ENCODE data around the gene PPM1K. TPM values are rescaled to one million over a fixed set of nuclear protein-coding genes. Genes with fewer than 3 reads are reported as not detected.

PPM1K gene
- total and polyA plus RNA-seq, 9 of the 15 experiments (the other 6 are each of a cell fraction or from before 2014, with no cell fraction given), result 8.2 to 18.0 (median 10.5) TPM

DNA sequence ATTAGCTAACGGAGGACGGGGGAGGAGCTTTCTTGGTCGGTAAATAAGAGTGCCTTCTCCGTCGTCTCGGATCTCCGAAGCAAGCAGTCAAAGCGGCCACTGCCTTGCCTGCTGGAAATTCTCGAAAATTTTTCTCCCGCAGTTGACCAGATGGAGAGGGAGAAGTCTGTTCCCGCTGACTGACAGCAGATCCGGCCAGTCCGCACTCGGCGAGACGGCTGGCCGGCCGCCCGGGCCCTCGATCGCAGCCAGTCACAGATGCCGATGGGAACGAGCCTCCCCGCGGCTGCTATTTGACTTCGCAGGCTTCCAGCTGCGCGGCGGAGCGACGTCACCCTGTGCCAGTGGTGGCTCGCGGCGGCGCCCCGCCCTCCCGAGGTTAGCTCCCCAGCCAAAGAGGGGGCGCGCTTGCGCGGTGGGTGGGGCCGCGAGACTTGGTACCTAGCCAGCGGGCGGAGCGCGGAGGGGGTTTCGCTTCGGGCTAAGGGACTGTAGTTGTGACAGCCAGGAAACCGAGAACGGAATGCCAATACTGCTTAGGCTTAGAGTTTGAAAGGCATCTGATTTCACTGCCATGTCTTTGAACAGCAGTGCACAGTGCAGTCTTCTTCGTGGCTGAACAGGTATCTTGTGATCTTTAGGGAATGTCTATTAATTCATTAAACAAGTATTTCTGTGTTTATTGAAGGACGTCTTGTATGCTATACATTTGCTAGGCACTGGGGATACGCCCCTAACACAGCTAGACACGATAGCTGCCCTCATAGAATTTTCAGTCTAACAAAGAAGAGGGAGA, at the start of gene PPM1K (continued):
- TF ChIP-seq CREM (IDR thresholded peaks at IDR 0.05; ENCODE audit: low read depth) (peak; percentile 91), POU5F1 (IDR thresholded peaks at IDR 0.05; ENCODE audit: borderline replicate concordance, low read depth, low read length, partially characterized antibody) (no peak), NBN (IDR thresholded peaks at IDR 0.05; ENCODE audit: low read depth) (no peak), BDP1 (IDR thresholded peaks at IDR 0.05; ENCODE audit: insufficient read depth, insufficient read length) (no peak), ZFP30 (CRISPR knock-in tag; IDR thresholded peaks at IDR 0.05; ENCODE audit: borderline replicate concordance) (no peak), RBFOX2 (IDR thresholded peaks at IDR 0.05; ENCODE audit: low read depth, low read length) (peak; percentile 50; the same call in 1 of the 2 replicates), MAFG (tag; conservative IDR thresholded peaks at IDR 0.05) (no peak), ZNF224 (CRISPR knock-in tag; IDR thresholded peaks at IDR 0.05) (no peak), SUPT5H (IDR thresholded peaks at IDR 0.05) (0 out of 2 replicates have a peak, but pooled peaks have one; percentile 59), ZNF140 (CRISPR knock-in tag; IDR thresholded peaks at IDR 0.05) (no peak), DACH1 (IDR thresholded peaks at IDR 0.05; ENCODE audit: partially characterized antibody) (peak; percentile 56), RBM34 (IDR thresholded peaks at IDR 0.05; ENCODE audit: borderline replicate concordance, insufficient read depth, low read length) (no peak), HMGN3 (IDR thresholded peaks at IDR 0.05; ENCODE audit: borderline replicate concordance, extremely low read depth, insufficient read length, low read depth, low read length) (peak; percentile 72), TBL1XR1 (IDR thresholded peaks at IDR 0.05; ENCODE audit: low read length in 2 of 2) (no peak), ATF7 (IDR thresholded peaks at IDR 0.05) (peak; percentile 97), MAFK (IDR thresholded peaks at IDR 0.05; ENCODE audit: low read length) (no peak)
- TF ChIP-seq, protein P1, sequence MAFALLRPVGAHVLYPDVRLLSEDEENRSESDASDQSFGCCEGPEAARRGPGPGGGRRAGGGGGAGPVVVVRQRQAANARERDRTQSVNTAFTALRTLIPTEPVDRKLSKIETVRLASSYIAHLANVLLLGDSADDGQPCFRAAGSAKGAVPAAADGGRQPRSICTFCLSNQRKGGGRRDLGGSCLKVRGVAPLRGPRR (CRISPR knock-in tag; IDR thresholded peaks at IDR 0.05), result no peak
- TF ChIP-seq, protein P2, sequence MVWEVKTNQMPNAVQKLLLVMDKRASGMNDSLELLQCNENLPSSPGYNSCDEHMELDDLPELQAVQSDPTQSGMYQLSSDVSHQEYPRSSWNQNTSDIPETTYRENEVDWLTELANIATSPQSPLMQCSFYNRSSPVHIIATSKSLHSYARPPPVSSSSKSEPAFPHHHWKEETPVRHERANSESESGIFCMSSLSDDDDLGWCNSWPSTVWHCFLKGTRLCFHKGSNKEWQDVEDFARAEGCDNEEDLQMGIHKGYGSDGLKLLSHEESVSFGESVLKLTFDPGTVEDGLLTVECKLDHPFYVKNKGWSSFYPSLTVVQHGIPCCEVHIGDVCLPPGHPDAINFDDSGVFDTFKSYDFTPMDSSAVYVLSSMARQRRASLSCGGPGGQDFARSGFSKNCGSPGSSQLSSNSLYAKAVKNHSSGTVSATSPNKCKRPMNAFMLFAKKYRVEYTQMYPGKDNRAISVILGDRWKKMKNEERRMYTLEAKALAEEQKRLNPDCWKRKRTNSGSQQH (CRISPR knock-in tag; IDR thresholded peaks at IDR 0.05), result no peak
- TF ChIP-seq, protein P3, sequence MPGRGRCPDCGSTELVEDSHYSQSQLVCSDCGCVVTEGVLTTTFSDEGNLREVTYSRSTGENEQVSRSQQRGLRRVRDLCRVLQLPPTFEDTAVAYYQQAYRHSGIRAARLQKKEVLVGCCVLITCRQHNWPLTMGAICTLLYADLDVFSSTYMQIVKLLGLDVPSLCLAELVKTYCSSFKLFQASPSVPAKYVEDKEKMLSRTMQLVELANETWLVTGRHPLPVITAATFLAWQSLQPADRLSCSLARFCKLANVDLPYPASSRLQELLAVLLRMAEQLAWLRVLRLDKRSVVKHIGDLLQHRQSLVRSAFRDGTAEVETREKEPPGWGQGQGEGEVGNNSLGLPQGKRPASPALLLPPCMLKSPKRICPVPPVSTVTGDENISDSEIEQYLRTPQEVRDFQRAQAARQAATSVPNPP (IDR thresholded peaks at IDR 0.05; ENCODE audit: borderline replicate concordance, insufficient read depth, insufficient read length), result no peak
- TF ChIP-seq, protein P4, sequence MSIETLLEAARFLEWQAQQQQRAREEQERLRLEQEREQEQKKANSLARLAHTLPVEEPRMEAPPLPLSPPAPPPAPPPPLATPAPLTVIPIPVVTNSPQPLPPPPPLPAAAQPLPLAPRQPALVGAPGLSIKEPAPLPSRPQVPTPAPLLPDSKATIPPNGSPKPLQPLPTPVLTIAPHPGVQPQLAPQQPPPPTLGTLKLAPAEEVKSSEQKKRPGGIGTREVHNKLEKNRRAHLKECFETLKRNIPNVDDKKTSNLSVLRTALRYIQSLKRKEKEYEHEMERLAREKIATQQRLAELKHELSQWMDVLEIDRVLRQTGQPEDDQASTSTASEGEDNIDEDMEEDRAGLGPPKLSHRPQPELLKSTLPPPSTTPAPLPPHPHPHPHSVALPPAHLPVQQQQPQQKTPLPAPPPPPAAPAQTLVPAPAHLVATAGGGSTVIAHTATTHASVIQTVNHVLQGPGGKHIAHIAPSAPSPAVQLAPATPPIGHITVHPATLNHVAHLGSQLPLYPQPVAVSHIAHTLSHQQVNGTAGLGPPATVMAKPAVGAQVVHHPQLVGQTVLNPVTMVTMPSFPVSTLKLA (conservative IDR thresholded peaks at IDR 0.05), result peak; percentile 56 to 76; a peak in 3 of 4 replicates
- TF ChIP-seq, protein P5, sequence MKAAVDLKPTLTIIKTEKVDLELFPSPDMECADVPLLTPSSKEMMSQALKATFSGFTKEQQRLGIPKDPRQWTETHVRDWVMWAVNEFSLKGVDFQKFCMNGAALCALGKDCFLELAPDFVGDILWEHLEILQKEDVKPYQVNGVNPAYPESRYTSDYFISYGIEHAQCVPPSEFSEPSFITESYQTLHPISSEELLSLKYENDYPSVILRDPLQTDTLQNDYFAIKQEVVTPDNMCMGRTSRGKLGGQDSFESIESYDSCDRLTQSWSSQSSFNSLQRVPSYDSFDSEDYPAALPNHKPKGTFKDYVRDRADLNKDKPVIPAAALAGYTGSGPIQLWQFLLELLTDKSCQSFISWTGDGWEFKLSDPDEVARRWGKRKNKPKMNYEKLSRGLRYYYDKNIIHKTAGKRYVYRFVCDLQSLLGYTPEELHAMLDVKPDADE (conservative IDR thresholded peaks at IDR 0.05; ENCODE audit: control insufficient read depth, low read depth, low read length), result no peak
- TF ChIP-seq, protein P6, sequence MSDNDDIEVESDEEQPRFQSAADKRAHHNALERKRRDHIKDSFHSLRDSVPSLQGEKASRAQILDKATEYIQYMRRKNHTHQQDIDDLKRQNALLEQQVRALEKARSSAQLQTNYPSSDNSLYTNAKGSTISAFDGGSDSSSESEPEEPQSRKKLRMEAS (CRISPR knock-in tag; IDR thresholded peaks at IDR 0.05), result peak; percentile 49; the same call in 1 of the 2 replicates
